T follicular helper cell (primary cell): ENCODE results near the gene FGF19.
A peak's percentile ranks its signal among the peaks of the same experiment; 100 is the strongest.
"Not testable (repeated sequence)": the region's sequence is repeated elsewhere in the genome, so short reads cannot be mapped to it uniquely, and the experiment has no call there.

Experiments
- DNase-seq: peaks from one replicate; pipeline ENCODE4 v3.0.0-alpha.2; 2020; ENCODE audit warnings: low read depth

FGF19 gene

DNA sequence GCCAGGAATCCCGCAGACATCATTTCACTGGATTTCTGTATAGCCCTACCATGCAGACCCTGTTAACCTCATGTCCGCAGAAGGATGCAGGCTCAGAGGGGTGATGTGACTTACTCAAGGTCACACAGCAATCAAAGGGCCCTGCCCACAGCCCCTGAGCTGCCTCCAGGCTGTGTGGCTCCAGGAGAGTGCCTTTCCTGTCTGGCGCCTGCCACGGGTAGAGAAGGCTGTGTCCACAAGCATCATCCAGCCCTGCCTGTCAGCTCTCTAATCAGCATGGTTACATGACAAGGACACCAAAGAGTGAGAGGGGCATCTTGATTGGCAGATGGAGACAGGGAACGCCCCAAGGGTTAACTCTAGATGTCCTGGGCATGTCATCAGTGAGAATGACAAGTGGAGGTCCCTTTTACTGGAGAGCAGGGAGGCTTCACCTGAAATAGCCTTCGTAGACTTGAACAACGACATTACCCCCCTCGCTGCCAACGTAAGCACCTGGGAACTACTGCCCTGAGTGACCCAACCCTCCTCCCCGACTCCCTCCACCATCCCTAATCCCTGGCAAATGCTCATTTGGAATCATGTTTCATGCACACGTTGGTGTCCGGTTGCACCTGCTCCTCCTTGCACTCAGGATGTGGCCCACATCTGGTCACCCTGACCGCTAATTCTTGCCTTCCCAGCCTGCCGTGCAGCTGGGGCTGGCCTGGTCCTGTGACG lies 6.9 kb downstream of the FGF19 start:
- DNase-seq, result no peak

DNA sequence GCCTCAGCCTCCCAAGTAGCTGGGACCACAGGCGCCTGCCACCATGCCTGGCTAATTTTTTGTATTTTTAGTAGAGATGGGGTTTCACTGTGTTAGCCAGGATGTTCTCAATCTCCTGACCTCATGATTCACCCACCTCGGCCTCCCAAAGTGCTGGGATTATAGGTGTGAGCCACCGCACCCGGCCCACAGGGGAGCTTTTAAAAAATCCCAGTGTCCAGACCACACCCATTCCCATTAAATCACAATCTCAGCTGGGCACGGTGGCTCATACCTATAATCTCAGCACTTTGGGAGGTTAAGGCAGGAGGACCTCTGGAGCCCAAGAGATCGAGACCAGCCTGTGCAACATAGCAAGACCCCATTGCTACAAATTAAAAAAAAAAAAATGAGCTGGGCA lies 7.8 kb downstream of the FGF19 start:
- not testable (repeated sequence) for DNase-seq

DNA sequence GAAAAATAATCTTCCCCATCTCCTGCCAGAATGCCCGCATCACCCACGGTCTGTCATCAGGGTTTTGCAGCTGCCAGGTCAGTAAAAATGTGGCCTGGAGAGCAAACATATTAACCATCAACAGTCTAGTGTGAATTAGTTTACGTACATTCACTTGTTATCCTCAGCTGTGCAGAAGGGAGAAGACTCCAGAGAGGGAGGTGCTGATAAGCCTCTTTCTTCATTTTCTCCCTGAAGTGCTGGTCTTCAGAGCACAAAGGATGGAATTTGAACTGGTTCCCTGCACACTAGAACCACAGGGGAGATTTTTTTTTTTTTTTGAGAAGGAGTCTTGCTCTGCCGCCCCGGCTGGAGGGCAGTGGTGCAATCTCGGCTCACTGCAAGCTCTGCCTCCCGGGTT lies 8.2 kb downstream of the FGF19 start:
- no peak for DNase-seq

DNA sequence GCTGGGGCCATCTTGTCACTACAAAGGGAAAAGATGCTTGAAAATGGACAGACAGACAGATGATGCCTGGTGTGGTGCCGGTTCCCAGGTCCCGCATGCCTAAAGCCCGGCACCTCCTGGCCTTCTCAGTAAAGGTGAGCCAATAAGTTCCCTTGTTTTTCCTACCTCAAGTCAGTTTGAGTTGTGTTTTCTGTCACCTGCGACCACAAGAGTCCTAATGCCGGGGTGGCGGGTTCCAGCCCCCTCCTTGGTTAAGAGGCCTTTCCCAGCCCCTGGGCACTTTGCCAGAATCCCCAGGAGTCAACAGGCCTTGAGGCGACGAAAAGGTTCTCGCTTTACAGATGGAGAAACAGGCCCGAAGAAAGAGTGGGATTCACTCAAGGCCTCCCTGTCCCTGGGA lies 9.0 kb downstream of the FGF19 start:
- DNase-seq, result no peak

DNA sequence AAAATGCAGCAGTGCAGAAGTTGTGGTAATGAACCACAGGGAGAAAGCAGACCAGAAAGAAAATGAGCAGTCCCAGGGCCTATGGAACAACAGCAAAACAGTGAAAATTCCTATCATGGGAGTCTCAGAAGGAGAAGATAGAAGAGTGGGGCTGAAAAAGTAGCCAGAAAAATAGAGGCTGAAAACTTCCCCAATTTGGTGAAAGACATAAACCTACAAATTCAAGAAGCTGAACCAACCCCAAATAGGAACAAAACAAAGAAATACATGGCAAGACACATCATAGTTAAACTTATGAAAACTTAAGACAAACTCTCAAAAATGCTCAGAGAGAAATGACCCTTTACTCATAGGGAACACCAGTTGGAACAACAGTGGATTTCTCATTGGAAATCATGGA lies 11.4 kb downstream of the FGF19 start:
- DNase-seq, result no peak

DNA sequence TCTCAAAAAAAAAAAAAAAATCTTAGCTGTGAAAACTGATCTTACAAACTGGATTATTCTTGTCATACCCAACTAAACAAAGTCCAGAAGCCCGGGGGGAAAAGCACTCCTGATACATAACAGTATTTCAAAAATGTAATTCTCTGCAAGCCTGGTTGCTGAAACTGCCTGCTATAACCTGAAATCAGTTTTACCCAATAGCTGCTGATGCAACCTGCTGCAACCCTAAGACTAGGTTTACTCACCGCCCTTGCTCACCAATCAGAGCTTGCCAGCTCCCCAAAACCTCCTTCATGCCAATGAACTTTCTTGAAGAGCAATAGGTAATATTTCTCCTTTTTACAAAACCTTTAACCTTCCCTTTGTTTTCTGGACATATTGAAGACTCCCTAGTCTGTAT lies 12.4 kb downstream of the FGF19 start:
- DNase-seq, result no peak

DNA sequence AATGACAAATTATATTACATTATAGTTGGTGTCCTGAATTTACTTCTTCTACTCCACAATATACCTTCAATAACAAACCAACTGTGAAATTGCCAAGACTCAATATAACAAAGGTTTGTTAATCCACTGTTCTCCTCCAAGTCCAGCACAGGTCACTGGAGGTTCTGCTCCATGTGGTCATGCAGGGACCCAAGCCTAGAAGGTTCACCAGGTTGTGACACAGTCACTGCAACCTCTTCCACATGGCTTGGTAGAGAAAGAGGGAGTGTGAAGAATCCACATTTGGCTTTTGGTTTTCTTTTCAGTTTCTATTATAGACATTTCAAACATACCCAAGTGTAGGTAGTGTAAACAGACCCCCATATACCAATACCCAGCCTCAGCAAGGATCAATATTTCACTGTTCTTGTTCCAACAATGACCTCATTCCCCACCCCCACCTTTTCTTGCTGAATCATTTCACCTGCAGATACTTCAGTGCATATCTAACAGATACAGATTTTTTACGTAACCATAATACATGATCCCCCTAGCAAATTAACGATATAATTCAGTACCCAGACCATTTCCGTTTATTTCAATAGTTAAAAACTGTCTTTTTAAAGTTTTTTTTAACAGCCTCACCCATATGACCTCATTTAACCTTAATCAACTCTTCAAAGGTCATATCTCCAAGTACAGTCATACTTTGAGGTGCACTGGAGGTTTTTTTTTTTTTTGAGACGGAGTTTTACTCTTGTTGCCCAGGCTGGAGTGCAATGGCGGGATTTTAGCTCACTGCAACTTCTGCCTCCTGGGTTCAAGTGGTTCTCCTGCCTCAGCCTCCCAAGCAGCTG lies 14.1 kb downstream of the FGF19 start:
- no peak for DNase-seq

DNA sequence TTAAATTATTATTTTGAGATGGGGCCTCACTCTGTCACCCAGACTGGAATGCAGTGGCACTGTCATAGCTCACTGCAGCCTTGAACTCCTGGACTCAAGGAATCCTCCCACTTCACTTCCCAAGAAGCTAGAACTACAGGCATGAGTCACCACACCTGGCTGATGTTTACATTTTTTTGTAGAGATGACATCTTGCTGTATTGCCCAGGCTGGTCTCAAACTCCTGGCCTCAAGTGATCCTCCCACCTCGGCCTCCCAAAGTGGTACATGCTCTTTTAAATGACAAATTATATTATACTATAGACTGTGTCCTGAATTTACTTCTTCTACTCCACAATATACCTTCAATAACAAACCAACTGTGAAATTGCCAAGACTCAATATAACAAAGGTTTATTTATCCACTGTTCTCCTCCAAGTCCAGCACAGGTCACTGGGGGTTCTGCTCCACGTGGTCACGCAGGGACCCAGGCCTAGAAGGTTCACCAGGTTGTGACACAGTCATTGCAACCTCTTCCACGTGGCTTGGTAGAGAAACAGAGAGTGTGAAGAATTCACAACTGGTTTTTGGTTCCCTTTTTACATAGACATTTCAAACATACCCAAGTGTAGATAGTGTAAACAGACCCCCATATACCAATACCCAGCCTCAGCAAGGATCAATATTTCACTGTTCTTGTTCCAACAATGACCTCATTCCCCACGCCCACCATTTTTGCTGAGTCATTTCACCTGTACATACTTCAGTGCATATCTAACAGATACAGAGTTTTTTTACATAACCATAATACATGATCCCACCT lies 15.7 kb downstream of the FGF19 start:
- DNase-seq, result not testable (repeated sequence)

DNA sequence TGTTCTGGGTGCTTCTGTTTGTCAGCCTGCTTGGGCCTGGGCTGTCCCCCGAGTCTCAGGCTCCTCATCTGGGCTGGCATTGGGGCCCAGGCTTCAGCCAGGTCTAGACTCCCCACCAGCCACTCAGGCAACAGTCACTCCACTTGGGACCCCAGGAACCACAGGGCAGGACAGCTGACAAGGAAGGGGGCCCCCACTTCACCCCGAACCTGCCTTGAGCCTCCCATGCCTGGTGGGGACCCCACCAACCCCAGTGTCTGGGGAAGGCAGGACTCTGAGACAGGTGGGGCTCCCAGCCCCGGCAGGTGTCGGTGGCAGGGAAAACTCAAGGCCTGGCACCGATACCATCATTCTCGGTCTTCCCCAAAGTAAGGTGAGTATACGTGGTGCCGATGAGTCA lies 17.0 kb downstream of the FGF19 start:
- DNase-seq, result no peak

DNA sequence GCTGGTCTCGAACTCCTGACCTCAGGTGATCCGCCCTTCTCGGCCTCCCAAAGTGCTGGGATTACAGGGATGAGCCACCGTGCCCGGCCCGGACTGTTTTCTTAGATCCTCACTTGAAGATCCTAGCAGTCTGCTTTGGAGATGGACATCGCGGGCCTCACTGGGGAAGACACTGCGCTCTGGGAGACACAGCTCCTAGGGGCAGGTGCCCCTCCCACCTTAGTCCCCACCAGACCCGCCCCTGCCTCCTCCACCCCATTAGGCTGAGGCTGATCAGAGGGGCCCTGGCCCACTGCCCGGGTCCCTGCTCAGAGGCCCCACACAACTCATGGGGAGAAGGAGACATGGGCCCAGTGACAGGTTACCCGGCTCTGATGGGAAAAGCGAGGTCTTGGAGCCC lies 17.4 kb downstream of the FGF19 start:
- DNase-seq, result no peak

DNA sequence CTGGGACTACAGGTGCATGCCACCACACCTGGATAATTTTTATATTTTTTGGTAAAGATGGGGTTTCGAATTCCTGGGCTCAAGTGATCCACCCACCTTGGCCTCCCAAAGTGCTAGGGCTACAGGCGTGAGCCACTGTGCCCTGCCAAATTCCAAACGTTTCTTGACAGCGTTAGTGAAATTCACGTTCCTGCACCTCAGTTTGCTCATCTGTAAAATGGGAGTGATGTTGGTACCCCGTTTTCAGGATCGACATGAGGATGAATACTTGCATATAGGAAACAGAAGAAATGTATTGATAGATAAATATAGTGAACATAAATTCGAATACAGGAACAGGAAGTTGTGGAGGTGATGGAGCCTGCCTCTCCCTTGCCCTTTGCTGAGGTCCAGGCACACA lies 18.5 kb downstream of the FGF19 start:
- DNase-seq, result no peak

DNA sequence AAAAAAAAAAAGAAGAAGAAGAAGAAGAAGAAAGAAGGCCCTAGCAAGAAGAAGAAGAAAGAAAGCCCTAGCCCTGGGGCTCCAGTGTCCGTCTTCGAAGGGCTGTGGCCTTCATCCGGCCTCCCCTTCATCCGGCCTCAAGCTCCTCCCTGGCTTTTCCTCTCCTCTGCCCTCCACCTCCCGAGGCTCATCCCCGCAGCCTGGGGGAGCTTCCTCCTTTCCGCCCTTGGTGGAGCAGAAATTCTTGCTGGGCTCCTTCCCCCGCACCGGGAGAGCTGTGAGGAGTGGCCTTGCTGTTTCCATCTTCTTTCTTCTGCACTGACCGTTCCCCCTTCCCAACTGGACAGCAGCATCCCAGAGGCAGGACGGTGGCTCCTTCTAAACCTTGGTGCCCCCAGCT lies 19.2 kb downstream of the FGF19 start:
- DNase-seq, result no peak

DNA sequence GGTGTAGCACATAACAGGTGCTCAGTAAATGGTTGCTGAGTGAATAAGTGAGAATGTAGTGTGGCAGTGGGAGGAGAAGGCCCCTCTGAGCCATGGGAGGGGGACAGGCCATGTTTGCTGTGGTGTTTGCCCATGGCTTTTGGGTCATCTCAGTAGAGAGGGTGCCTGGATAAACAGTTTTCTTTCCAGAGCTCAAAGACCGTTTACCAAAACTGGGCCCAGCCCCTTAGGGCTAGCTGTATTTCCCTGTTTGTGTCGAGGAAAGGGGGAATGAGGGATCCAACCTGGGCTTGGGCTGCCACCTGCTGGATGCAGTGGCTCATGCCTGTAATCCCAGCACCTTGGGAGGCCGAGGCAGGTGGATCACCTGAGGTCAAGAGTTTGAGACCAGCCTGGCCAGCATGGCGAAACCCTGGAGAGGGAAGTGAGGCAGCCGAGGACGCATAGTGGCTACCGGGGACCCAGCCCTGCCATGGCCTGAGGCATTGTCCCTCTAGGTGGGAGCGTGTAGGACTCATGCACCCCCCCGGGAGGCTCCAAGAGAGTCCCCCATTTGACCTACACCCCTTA lies 20.0 kb downstream of the FGF19 start:
- DNase-seq, result no peak

DNA sequence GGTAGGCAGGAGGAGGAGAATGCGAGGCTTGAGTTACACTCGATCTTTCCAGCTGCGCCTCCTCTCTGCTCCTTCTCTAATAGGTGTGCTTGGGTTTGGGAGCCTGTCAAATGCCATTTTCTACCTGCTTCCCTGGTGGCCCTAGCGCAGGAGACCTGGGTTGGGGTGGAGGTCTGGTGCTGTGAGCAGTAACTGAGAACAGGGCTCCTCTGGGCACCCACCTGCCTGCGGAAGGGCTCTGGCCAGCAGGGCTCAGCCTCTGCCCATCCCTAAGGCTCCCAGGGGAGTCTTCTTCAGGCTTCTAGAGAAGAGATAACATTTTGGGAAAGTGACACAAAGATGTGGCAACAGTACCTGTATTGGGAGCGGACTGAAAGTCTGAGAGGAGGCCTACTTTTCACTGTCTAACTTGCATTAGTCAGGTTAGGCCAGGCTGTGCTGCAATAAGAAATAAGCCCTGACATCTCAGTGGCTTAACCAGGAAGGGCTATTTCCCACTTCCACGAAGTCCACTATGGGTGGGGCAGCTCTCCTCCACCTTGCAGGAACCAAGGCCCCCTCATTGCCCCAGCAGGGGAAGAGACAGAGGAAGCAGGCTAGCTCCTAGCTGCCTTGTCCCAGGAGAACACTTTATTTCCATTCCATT lies 21.0 kb downstream of the FGF19 start:
- DNase-seq, result no peak

DNA sequence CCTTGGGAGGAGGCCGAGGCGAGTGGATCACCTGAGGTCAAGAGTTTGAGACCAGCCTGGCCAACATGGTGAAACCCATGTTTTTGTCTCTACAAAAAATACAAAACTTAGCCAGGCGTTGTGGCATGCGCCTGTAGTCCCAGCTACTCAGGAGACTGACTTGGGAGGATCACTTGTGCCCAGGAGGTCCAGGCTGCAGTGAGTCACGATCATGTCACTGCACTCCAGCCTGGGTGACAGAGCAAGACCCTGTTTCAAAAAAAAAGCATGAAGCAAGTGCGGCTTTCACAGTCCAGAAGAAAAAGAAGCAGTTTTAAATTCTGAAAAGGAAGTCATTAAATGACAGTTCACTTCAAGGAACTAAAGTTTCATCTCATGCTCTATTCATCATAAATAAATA lies 21.6 kb downstream of the FGF19 start:
- no peak for DNase-seq

DNA sequence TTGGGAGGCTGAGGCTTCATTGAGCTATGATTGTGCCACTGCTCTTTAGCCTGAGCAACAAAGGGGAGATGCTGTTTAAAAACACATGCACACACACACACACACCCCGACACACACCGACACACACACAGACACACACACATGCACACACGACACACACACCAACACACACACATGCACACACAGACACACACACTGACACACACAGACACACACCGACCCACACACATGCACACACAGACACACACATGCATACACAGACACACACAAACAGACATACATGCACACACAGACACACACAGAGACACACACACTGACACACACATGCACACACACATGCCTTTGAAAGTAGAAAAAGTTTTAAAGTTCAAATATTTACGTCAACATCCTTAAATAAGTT lies 23.1 kb downstream of the FGF19 start:
- no peak for DNase-seq

DNA sequence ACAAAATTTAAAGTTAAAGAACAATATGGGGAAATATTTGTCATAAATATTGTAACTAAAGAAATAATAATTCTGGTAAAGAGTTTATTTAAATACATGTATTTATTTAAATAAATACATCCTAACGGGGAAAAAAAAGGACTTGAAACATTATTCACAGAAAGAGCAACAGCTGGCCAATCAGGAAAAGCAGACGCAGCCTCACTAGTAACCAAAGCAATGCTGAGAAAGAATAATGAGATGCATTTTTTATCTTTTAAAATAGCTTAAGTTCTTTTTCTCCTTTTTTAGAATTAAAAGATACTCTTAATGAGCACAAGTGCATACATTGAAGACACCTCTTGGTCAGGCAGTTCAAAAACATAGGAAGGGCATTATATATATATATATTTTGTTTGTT lies 26.1 kb downstream of the FGF19 start:
- no peak for DNase-seq

DNA sequence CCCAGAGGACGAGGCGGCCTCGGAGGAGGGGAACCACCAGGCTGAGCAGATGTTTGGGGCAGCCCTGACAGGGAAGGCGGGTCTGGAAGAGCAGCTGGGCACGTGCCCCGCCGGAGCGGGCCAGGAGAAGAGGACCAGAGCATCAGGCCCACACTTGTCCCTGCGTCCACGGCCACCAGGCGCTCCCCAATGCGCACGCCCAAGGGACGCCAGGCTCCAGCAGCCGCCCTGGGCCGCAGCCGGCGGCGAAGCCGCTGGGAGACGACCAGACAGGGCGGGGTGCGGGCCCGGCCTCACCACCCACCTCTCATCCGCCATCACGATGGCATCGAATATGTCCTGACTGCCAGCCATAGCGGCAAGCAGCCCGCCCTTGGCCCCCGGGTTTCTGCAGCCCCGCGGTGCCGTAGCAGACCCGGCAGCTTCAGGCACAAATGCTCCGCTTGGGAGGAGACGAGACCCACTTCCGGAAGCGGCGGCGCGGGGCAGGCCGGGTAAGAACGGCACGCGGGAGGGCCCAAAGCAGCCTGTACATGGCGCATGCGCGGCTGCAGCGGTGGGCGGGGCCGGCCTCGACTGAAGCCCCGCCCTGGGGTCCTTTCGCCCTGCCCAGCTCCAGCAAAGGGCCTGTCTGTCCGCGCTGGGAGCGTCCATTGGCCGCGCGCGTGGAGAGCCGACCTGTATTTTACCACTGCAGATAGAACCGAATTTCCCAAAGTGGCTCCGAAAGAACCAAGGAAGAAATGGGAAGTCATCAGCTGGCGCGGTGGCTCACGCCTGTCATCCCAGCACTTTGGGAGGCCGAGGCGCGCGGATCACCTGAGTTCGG lies 28.7 kb downstream of the FGF19 start, which contains the start of gene LTO1:
TSS of gene LTO1 (minus strand) at position 468 of the 829 bp plus-strand sequence. CDS start at position 354, 114 bp downstream.
- peak; percentile 90 for DNase-seq

DNA sequence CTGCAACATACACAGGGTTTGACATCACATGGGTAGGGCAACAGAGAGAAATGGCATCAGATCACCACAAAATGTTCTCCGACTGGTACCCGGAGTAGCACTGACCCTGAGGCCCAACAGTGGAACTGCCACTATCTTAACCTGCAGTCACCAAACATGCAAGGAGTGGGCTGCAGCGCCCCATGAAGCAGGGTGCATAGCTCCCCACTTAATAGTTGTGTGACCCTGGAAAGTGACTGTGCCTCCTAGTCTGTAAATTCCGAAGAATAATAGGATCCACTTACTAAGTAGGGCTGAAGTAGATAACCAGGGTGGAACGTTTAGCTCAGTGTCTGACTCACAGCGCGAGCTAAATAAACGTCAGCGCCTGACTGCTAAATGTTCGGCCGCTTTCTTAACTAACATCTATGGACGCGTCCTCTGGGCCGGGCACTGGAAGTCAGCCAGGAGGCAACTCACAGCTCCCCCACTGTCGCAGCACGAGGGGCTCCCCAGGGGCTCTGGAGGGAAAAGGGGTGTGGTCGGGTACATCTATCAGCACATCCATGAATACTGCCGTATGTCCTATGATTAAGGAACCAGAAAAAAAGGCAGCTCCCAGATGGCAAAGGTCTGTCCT lies 29.4 kb downstream of the FGF19 start:
- DNase-seq, result no peak

DNA sequence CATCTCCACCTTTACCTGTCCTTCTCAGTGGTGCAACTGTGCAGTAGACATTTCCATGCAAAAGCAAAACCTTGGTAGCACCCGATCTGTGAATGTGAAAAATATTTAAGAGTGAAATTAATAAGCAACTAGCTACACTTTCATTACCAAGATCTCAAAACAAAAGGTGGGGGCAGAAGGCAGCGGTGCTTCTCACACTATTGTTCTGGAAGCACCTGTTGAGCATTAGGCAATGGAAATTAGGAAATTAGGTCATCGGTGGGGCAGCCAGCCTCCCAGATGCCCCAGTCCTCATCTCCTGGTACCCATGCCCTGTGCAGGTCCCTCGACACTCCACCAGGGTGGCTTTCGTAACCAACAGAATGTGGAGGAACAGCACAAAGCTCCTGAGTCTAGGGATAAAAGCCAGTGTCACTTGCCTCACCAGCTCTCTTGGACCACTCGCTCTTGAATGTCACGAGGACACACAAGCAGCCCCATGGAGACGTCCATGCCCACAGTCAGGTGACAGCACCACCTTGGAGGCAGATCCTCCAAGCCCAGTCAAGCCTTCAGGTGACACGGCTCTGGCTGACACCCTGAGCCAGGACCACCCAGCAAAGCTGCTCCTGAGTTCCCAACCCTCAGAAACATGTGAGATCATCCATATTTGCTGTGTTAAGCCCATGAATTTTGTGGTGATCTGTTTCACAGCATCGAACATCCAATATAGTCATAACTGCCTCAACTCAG lies 31.9 kb downstream of the FGF19 start:
- DNase-seq, result no peak
